AG10803 (cell line): Measurements from ENCODE around the gene DVL2.

ENCODE experiments used
- DNase-seq: peaks from one replicate; pipeline ENCODE4 v3.0.0; 2010; ENCODE audit warnings: low read depth
- H3K4me3 ChIP-seq: 2 replicates; pipeline ENCODE4 v1.5.1; 2011; ENCODE audit warnings: mild to moderate bottlenecking, low read length, control low read depth
- CTCF ChIP-seq: conservative IDR thresholded peaks from 2 replicates; pipeline ENCODE4 v1.5.1; 2011; ENCODE audit warnings: mild to moderate bottlenecking, low read length, control low read depth, inconsistent platforms

The DVL2 gene

GRCh38 chr17:7178973-7179316 is 55.4 kb downstream of the DVL2 start:
- DNase-seq, result no peak
- H3K4me3 ChIP-seq, result no peak overlapping the region
- no peak for TF ChIP-seq CTCF

DNA sequence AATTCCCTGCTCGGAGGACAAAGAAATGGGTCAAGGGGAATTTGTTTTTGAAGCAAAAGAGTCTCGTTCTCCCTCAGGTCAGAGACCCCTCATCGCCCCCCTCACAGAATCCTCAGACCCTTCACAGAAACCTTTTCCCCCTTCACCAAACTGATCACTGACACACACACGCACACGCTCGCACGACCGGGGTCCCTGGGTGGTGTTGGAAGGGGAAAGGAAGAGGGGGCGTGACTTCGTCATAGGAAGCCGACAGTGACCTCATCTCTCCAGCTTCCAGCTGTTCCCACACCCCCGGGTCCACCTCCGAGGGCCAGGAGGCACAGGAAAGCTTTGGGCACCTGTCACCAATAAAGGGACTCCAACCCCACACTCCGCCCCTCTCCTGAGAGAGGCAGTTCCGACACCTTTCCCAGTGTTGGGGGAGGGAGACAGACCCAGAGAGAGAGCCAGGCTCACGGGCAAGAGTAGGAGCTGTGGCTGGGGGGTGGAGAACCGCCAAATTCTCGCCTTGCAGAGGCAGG is 56.3 kb downstream of the DVL2 start:
- no peak for DNase-seq
- H3K4me3 ChIP-seq, result peak overlapping the region; percentile 63
- TF ChIP-seq CTCF, result no peak

- peak; percentile 82 for TF ChIP-seq CTCF
- peak; percentile 40 for DNase-seq
- H3K4me3 ChIP-seq, result peak overlapping the region; percentile 63
These were observed 56.9 kb downstream of the DVL2 start for GRCh38 chr17:7177191-7177953.

- DNase-seq, result no peak
- H3K4me3 ChIP-seq, result peak overlapping the region; percentile 63
- no peak for TF ChIP-seq CTCF
These were observed 57.5 kb downstream of the DVL2 start for GRCh38 chr17:7176841-7177190.

- H3K4me3 ChIP-seq, result no peak overlapping the region
- no peak for DNase-seq
- TF ChIP-seq CTCF, result no peak
These were observed 58.0 kb downstream of the DVL2 start for GRCh38 chr17:7176107-7176840.
